Activated CD4-positive, alpha-beta memory T cell treated with anti-CD3 and anti-CD28 coated beads, Interleukin-2, amount 10 ng/mL, durations not matched to agents 7 days and 5 days (primary cell): ENCODE data around the gene CNNM2. TPM values are rescaled to one million over a fixed set of nuclear protein-coding genes. Genes with fewer than 3 reads are reported as not detected.
A peak's percentile ranks its signal among the peaks of the same experiment; 100 is the strongest.
"Not testable (repeated sequence)": the region's sequence is repeated elsewhere in the genome, so short reads cannot be mapped to it uniquely, and the experiment has no call there.

Experiments
- CTCF ChIA-PET: fragments of 350-600 bp; sonication (Branson Sonifier 250); formaldehyde crosslinking; loops from one replicate; lab custom pipeline; 2021; ENCODE audit warnings: antibody characterized with exemption, inconsistent platforms; lab: Charles Lee
- POLR2A ChIA-PET: fragments of 350-600 bp; sonication (Branson Sonifier 250); formaldehyde crosslinking; loops from one replicate; lab custom pipeline; 2021; ENCODE audit warnings: antibody characterized with exemption; lab: Charles Lee
- DNase-seq: peaks from one replicate; pipeline ENCODE4 v3.0.0-alpha.2; 2020
- H3K27ac Mint-ChIP-seq: one replicate; pipeline ENCODE4 v1.8.0; 2021; ENCODE audit warnings: mild to moderate bottlenecking, mixed read lengths
- H3K27me3 Mint-ChIP-seq: one replicate; pipeline ENCODE4 v1.8.0; 2021; ENCODE audit warnings: mixed read lengths
- H3K36me3 Mint-ChIP-seq: one replicate; pipeline ENCODE4 v1.8.0; 2021; ENCODE audit warnings: low read depth, mixed read lengths
- H3K4me1 Mint-ChIP-seq: one replicate; pipeline ENCODE4 v1.8.0; 2021; ENCODE audit warnings: mixed read lengths
- H3K4me3 Mint-ChIP-seq: one replicate; pipeline ENCODE4 v1.8.0; 2021; ENCODE audit warnings: mild to moderate bottlenecking, mixed read lengths
- H3K9me3 Mint-ChIP-seq: one replicate; pipeline ENCODE4 v1.8.0; 2021; ENCODE audit warnings: mixed read lengths
- total RNA-seq, 2 experiments: library from RNA; stranded (reverse); gene quantifications; one replicate each; pipeline ENCODE4 v1.2.3, GENCODE V29; 2021

The CNNM2 gene
- total RNA-seq, 2 experiments from 2014 or later: 7.9 to 8.4 TPM

GRCh38 chr10:103060575-103060974, 142.5 kb downstream of the CNNM2 start:
- POLR2A ChIA-PET: no interaction called here
- no peak overlapping the region for H3K27ac Mint-ChIP-seq
- no peaks in the 10 kb centered on the region for H3K36me3 Mint-ChIP-seq
- no peaks in the 10 kb centered on the region for H3K9me3 Mint-ChIP-seq
- CTCF ChIA-PET: interaction anchor here (1.8 kb wide), 1 partner anchor 143 kb away, joined by 6 read pairs; the partner anchor contains the start of gene CNNM2
- no peak overlapping the region for H3K4me3 Mint-ChIP-seq
- peaks cover 2% of the 10 kb centered on the region for H3K4me1 Mint-ChIP-seq
- no peaks in the 10 kb centered on the region for H3K27me3 Mint-ChIP-seq
- no peak for DNase-seq

DNA sequence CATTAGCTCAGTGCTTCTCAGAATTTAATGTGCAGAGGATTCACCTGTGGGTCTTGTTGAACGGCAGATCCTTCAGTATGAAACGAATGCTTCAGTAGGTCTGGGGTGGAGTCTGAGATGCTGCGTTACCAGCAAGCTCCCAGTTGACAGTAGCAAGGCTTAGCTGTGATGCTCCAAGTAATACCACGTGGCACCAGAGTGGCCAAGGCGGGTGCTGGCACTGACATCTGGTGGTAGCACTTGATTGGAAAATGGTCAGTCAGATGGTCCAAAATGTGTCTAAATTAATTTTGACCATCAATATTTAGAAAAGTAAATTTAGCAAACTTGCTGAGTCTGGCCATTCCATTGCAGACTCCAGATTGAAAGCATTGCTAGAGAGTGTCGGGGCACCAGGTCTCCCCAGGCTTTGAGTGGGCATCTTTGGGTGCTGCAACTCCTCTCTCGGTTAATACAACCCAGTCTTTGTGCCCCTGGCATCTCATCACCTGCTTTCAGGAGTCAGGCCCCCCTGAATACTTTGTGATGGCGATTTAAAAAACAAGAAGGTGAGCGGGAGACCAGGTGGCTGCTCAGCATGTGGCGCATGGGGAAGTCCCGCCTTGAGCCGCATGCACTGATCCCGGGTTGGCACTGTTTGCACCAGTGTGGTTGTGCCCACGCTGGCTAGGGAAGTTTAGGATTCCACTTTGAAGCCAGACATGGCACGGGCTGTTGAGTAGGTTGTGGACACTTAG, 144.9 kb downstream of the CNNM2 start:
- Mint-ChIP-seq H3K27me3 (no peaks in the 10 kb centered on the region), H3K36me3 (no peaks in the 10 kb centered on the region), H3K9me3 (no peaks in the 10 kb centered on the region), H3K4me1 (no peaks in the 10 kb centered on the region), H3K27ac (no peak overlapping the region), H3K4me3 (no peak overlapping the region)
- ChIA-PET CTCF (interaction anchor here (2.1 to 3.9 kb wide), 2 partner anchors 145 to 146 kb away, joined by 8 to 17 read pairs; partner anchors contain the start of gene CNNM2), POLR2A (interaction anchor here (2.8 kb wide), 1 partner anchor 145 kb away, joined by 8 read pairs; the partner anchor contains the start of gene CNNM2)
- no peak for DNase-seq

- POLR2A ChIA-PET: interaction anchor here (0.9 to 2.8 kb wide), 2 partner anchors 10 to 147 kb away, joined by 3 to 8 read pairs; partner anchors contain the start of gene CNNM2
- Mint-ChIP-seq H3K36me3 (no peaks in the 10 kb centered on the region), H3K27me3 (no peaks in the 10 kb centered on the region), H3K9me3 (no peaks in the 10 kb centered on the region), H3K4me1 (peaks cover 12% of the 10 kb centered on the region), H3K4me3 (no peak overlapping the region), H3K27ac (no peak overlapping the region)
- CTCF ChIA-PET: interaction anchor here (2.1 to 3.9 kb wide), 2 partner anchors 147 to 148 kb away, joined by 8 to 17 read pairs; partner anchors contain the start of gene CNNM2
- DNase-seq: no peak
These were observed 146.9 kb downstream of the CNNM2 start for GRCh38 chr10:103064956-103065355.

GRCh38 chr10:103066141-103067098, 148.3 kb downstream of the CNNM2 start:
- Mint-ChIP-seq H3K27ac (no peak overlapping the region), H3K9me3 (no peaks in the 10 kb centered on the region), H3K4me3 (no peak overlapping the region), H3K27me3 (no peaks in the 10 kb centered on the region), H3K4me1 (peaks cover 26% of the 10 kb centered on the region), H3K36me3 (no peaks in the 10 kb centered on the region)
- DNase-seq: no peak
- ChIA-PET CTCF (no interaction called here), POLR2A (interaction anchor here (2.8 kb wide), 1 partner anchor 149 kb away, joined by 8 read pairs; the partner anchor contains the start of gene CNNM2)

DNA sequence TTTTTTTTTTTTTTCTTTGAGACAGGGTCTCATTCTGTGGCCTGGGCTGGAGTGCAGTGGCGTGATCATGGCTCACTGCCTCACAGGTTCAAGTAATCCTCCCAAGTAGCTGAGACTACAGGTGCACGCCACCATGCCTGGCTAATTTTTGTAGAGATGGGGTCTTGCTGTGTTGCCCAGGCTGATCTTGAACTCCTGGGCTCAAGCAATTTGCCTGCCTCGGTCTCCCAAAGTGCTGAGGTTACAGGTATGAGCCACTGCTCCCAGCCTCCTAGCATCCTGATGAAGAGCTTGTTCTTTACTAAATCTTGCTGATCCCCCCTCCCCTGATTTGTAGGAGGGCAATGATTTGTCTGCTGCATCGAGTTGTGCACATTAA, 149.0 kb downstream of the CNNM2 start:
- H3K36me3 Mint-ChIP-seq, POLR2A ChIA-PET, H3K27me3 Mint-ChIP-seq, H3K4me3 Mint-ChIP-seq, H3K27ac Mint-ChIP-seq, H3K9me3 Mint-ChIP-seq, DNase-seq: not testable (repeated sequence)
- H3K4me1 Mint-ChIP-seq: peaks cover 30% of the 10 kb centered on the region
- CTCF ChIA-PET: interaction anchor here (4.7 kb wide), 1 partner anchor 152 kb away, joined by 90 read pairs; the partner anchor contains the start of gene CNNM2

GRCh38 chr10:103067484-103067883, 149.4 kb downstream of the CNNM2 start:
- Mint-ChIP-seq H3K27ac (no peak overlapping the region), H3K36me3 (no peaks in the 10 kb centered on the region), H3K4me1 (peaks cover 30% of the 10 kb centered on the region), H3K27me3 (no peaks in the 10 kb centered on the region), H3K4me3 (no peak overlapping the region), H3K9me3 (no peaks in the 10 kb centered on the region)
- no peak for DNase-seq
- ChIA-PET POLR2A (no interaction called here), CTCF (interaction anchor here (4.7 kb wide), 1 partner anchor 153 kb away, joined by 90 read pairs; the partner anchor contains the start of gene CNNM2)

GRCh38 chr10:103067956-103068355, 149.9 kb downstream of the CNNM2 start:
- H3K4me3 Mint-ChIP-seq: no peak overlapping the region
- no peak for DNase-seq
- no peak overlapping the region for H3K27ac Mint-ChIP-seq
- no peaks in the 10 kb centered on the region for H3K27me3 Mint-ChIP-seq
- ChIA-PET POLR2A (interaction anchor here (4.0 kb wide), 1 partner anchor 151 kb away, joined by 26 read pairs; the partner anchor contains the start of gene CNNM2), CTCF (interaction anchor here (1.2 to 4.7 kb wide), 3 partner anchors 142 to 177 kb away, joined by 3 to 90 read pairs (median 4); partner anchors contain the start of gene CNNM2)
- no peaks in the 10 kb centered on the region for H3K9me3 Mint-ChIP-seq
- H3K4me1 Mint-ChIP-seq: peaks cover 30% of the 10 kb centered on the region
- H3K36me3 Mint-ChIP-seq: no peaks in the 10 kb centered on the region

DNA sequence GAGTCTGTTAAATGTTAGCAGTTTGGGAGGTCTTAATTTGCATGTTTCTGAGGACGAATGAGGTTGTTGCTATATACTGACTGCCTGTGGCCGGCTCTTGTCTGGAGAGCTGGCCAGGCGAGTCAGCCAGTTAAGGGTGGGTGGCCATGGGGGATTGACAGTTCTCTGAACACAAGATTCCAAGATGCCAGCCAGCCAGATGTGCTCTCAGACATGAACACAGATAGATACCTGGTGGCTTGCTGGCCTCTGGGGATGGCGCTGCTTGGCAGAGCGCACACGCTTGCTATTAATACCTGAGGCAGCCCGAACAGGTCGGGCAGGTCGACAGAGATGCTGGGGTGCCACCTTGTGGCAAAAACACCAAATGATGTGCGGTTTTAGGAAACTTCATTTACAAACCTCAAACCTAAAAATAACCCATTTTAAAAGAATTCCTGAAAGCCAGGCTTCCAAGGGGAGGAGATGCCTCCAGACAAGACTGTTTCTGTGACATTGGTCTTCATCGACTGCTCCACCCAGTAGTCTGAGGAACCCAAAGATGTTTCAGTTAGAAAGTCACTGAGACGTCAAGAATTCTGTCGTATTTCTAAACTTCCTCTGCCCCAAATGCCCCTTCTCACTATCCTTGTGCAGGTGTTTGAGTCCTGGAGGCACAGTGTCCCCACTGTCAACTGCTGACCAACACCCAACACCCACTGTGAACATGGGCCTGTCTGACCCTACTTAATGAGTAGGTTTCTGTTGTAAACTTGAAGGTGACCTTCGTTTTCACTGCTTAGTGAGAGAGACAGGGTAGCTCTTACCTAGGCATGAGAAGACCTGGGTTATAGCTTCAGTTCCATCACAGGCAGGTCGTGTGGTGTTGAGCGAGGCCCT, 151.6 kb downstream of the CNNM2 start:
- ChIA-PET POLR2A (interaction anchor here (0.6 to 4.0 kb wide), 5 partner anchors 16 to 155 kb away, joined by 3 to 26 read pairs (median 3); partner anchors contain the start of gene CNNM2), CTCF (interaction anchor here (0.6 to 4.7 kb wide), 8 partner anchors 15 to 265 kb away, joined by 3 to 90 read pairs (median 4); partner anchors contain the start of gene CNNM2)
- Mint-ChIP-seq H3K27me3 (no peaks in the 10 kb centered on the region), H3K36me3 (no peaks in the 10 kb centered on the region), H3K9me3 (no peaks in the 10 kb centered on the region), H3K4me1 (peaks cover 30% of the 10 kb centered on the region), H3K4me3 (no peak overlapping the region), H3K27ac (peak overlapping the region; percentile 69)
- DNase-seq: peak; percentile 73

- Mint-ChIP-seq H3K4me3 (no peak overlapping the region), H3K36me3 (no peaks in the 10 kb centered on the region), H3K4me1 (peaks cover 30% of the 10 kb centered on the region), H3K9me3 (no peaks in the 10 kb centered on the region), H3K27me3 (no peaks in the 10 kb centered on the region), H3K27ac (no peak overlapping the region)
- ChIA-PET POLR2A (interaction anchor here (0.9 kb wide), 1 partner anchor 158 kb away, joined by 3 read pairs; no protein-coding TSS in a partner anchor), CTCF (interaction anchor here (1.1 kb wide), 1 partner anchor 155 kb away, joined by 4 read pairs; the partner anchor contains the start of gene CNNM2)
- DNase-seq: no peak
These were observed 154.2 kb downstream of the CNNM2 start for GRCh38 chr10:103072276-103072675.

GRCh38 chr10:103072891-103073290, 154.8 kb downstream of the CNNM2 start:
- ChIA-PET CTCF (interaction anchor here (1.1 kb wide), 1 partner anchor 155 kb away, joined by 4 read pairs; the partner anchor contains the start of gene CNNM2), POLR2A (interaction anchor here (0.9 kb wide), 1 partner anchor 158 kb away, joined by 3 read pairs; no protein-coding TSS in a partner anchor)
- Mint-ChIP-seq H3K9me3 (no peaks in the 10 kb centered on the region), H3K4me1 (peaks cover 30% of the 10 kb centered on the region), H3K27me3 (no peaks in the 10 kb centered on the region), H3K36me3 (no peaks in the 10 kb centered on the region), H3K27ac (no peak overlapping the region), H3K4me3 (no peak overlapping the region)
- DNase-seq: no peak

DNA sequence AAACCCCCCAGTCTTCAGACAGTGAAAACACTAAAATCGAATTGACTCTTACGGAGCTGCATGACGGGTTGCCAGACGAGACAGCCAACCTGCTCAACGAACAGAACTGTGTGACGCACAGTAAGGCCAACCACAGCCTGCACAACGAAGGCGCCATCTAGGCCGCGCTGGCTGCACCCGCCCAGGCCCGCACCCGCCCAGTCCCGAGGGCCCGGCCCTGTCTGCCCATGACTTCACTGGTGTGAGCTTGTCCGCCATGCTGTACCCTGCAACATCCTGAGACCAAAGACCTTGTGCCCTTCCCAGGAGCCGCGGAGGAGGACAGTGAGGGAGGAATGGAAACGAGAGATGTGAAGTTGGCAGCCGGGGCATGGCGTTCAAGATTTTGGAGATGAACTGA, 158.9 kb downstream of the CNNM2 start:
- Mint-ChIP-seq H3K27me3 (no peaks in the 10 kb centered on the region), H3K4me3 (no peak overlapping the region), H3K4me1 (peaks cover 3% of the 10 kb centered on the region), H3K27ac (no peak overlapping the region), H3K36me3 (no peaks in the 10 kb centered on the region), H3K9me3 (no peaks in the 10 kb centered on the region)
- no peak for DNase-seq
- ChIA-PET POLR2A (no interaction called here), CTCF (interaction anchor here (0.8 to 1.3 kb wide), 2 partner anchors 24 to 165 kb away, joined by 3 read pairs; no protein-coding TSS in a partner anchor)
